ENCODE results near the gene FZR1. TPM values are rescaled to one million over a fixed set of nuclear protein-coding genes. Genes with fewer than 3 reads are reported as not detected.
A peak's percentile ranks its signal among the peaks of the same experiment; 100 is the strongest.

FZR1 gene
- total RNA-seq, 1 experiment from 2014 or later: 51.4 TPM

DNA sequence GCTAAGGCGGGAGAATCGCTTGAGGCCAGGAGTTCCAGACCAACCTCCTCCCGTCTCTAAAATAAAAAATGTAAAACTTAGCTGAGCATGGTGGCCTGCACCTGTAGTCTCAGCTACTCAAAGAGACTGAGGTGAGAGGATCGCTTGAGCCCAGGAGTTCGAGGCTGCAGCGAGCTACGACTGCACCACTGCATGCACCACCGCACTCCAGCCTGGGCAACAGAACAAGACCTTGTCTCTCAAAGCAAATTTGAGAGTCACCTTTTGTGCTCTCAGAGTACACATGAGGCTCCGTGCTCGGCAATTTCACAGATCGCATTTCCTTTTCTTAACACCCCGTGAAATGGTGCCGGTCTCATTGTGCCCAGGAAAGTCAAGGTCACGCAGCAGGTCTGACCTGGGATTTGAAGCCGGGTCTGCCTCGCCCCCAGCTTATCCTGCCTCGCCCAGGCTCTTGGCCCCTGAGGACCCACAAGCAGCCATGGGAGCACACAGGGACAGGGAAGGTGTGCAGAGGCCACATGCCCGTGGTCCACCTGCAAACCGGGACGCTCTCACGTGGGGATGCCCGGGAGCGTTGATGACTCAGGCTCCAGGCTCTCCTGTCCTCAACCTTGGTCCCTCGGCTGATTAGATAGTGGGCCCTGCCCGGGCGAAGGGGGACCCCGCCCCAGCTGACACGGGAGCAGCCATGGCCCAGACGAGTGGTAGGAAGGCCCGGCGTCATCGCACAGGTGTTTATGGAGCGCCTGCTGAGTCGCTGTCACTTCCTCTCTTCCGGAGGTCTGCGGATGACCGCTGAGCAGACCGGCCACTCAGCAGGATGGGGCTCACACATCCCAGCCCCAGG, 24.6 kb upstream of the FZR1 start:
- Mint-ChIP-seq H3K27ac (no peak overlapping the region), H3K4me3 (no peak overlapping the region), H3K4me1 (peaks cover 8 to 23% of the 10 kb centered on the region in 2 experiments), H3K27me3 (ENCODE audit: low read depth) (peaks cover 7% of the 10 kb centered on the region), H3K9me3 (peaks cover 0 to 8% of the 10 kb centered on the region in 2 experiments; a peak in 1 of 5 replicates), H3K36me3 (ENCODE audit: insufficient read depth in 1 of 3, low read depth in 3 of 3) (no peaks in the 10 kb centered on the region; a peak in 1 of 7 replicates)
- H4K20me1 ChIP-seq (ENCODE audit: control insufficient read depth, insufficient read depth, insufficient read length): no peaks in the 10 kb centered on the region
- no peaks in the 10 kb centered on the region for H3K4me1 ChIP-seq (ENCODE audit: insufficient read depth, low read length)
- H2AK5ac ChIP-seq (ENCODE audit: insufficient read length, low read length): no peak overlapping the region
- H2BK5ac ChIP-seq (ENCODE audit: insufficient read length, low read length): no peak overlapping the region
- no peak overlapping the region for H3K23ac ChIP-seq (ENCODE audit: insufficient read length, low read depth, low read length)
- H3K56ac ChIP-seq (ENCODE audit: insufficient read length, low read depth, low read length): no peak overlapping the region
- H3K9ac ChIP-seq (ENCODE audit: extremely low read depth, insufficient read length, low read length): no peak overlapping the region
- no peak overlapping the region for H4K91ac ChIP-seq (ENCODE audit: insufficient read length, low read depth, low read length)
- H3T11ph ChIP-seq (ENCODE audit: low read length): no peak overlapping the region
- DNase-seq: no peak
- peaks cover 4% of the 10 kb centered on the region for H3K23me2 ChIP-seq (ENCODE audit: insufficient read length, low read depth, low read length, poor library complexity, severe bottlenecking)
- no peak overlapping the region for H3K27ac ChIP-seq (ENCODE audit: insufficient read length, low read depth, low read length)
- no peak overlapping the region for H4K5ac ChIP-seq (ENCODE audit: insufficient read length, low read depth, low read length)
- no peak overlapping the region for H2BK120ac ChIP-seq (ENCODE audit: low read depth, low read length, poor library complexity, severe bottlenecking)
- no peak overlapping the region for H2BK20ac ChIP-seq (ENCODE audit: low read depth, low read length, poor library complexity, severe bottlenecking)
- H3K4ac ChIP-seq (ENCODE audit: low read depth, low read length): no peak overlapping the region
- H3K14ac ChIP-seq (ENCODE audit: insufficient read depth, low read length): peak overlapping the region; percentile 49; the same call in 1 of the 2 replicates
- no peak overlapping the region for H3K18ac ChIP-seq (ENCODE audit: insufficient read length, low read depth, low read length)
- H3K79me1 ChIP-seq (ENCODE audit: insufficient read depth, low read depth, low read length, poor library complexity, severe bottlenecking): no peaks in the 10 kb centered on the region
- H3K79me2 ChIP-seq (ENCODE audit: insufficient read depth, low read length): no peaks in the 10 kb centered on the region
- no CpG with 5 or more reads among the region's 38 CpGs for WGBS (ENCODE audit: extremely low coverage, insufficient read length, low lambda C conversion rate)
- H2BK15ac ChIP-seq (ENCODE audit: low read depth, low read length): no peak overlapping the region
- no peak overlapping the region for H2AFZ ChIP-seq (ENCODE audit: low read length)
- H3K27me3 ChIP-seq (ENCODE audit: insufficient read depth, low read length): no peaks in the 10 kb centered on the region
- no peak overlapping the region for H2BK12ac ChIP-seq (ENCODE audit: insufficient read length, low read depth, low read length)
- no peak overlapping the region for H3K4me2 ChIP-seq (ENCODE audit: insufficient read depth, insufficient read length, low read length)
- H4K8ac ChIP-seq (replicated peaks; ENCODE audit: insufficient read length, low read depth, low read length): no peak overlapping the region
- H3K9me3 ChIP-seq (ENCODE audit: control insufficient read depth, low read depth, low read length): no peaks in the 10 kb centered on the region
- no peak for TF ChIP-seq CTCF (conservative IDR thresholded peaks at IDR 0.05)

All from H9 (cell line).